ENCODE results near the gene CCDC167. TPM values are rescaled to one million over a fixed set of nuclear protein-coding genes. Genes with fewer than 3 reads are reported as not detected.

The CCDC167 gene
- total RNA-seq, 4 donors from 2014 or later = 9.4 to 50.7 (median 25.8) TPM

DNA sequence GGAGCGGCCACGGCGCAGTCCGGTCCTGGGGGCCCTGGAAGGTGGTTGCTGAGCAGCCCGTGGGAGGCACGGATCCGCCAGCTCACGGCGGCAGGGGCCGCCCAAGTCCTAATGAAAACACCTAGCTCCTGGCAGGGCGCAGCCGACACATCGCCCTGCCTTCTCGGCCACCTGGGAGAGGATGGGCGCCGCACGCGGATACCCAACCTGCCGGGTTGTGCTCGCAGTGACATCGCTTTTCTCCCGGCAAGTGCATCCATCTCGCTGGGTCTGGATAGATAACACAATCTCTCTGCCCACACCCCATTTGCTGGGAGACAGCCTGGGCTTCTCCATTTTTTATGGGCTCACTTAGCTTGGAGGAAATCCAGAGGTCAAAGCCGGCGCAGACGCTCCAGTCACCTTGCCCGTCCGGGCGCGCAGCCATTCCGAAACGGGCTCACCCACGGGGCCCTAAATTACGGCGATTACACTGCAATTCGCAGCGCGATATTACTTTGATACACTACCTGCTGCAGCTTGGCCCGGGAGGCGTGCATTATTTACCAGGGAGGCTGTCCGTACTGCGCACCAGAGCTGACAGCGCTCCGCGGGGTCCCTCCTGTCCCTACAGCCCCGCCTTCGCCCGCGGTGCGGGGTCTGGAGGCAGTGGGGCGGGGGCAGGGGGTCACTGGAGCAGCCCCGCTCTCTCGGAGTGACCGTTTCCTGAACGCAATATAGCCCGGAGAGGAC is 36.2 kb upstream of the CCDC167 start:
- Histone ChIP-seq H3K9me3 (no peaks in the 10 kb centered on the region), H3K4me3 (peak overlapping the region in 2 of 4 donors; percentile 28 to 36)
- WGBS, 2 donors = 0 to 19% methylated on average over 11 to 36 of the region's 56 CpGs

DNA sequence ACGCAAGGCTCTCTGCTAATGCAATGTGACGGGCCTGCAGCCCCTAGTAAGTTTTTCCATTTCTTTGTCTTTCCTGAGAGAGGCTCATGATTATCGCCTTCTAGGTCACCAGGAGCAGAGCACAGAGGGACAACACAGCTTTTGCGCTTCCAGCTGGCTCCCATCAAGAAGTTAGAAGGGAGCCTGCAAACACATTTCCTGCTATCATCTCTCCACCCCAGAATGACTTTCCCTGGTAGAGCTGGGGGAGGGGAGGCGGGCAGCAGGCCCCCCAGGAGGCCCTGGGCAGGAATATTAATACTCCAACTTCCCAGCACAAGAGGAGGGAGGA is 35.7 kb upstream of the CCDC167 start:
- Histone ChIP-seq H3K27ac (no peak overlapping the region), H3K4me1 (peaks cover 0 to 18% (median 9%) of the 10 kb centered on the region in 4 donors), H3K27me3 (peaks cover 0 to 68% of the 10 kb centered on the region in 2 donors), H3K36me3 (no peaks in the 10 kb centered on the region), H3K9me3 (no peaks in the 10 kb centered on the region), H3K4me3 (no peak overlapping the region)
- DNase-seq (ENCODE audit: low spot score in 2 of 2) = no peak
- WGBS, 2 donors = 21 to 33% methylated on average over 4 to 5 of the region's 5 CpGs
- TF ChIP-seq, protein P1, sequence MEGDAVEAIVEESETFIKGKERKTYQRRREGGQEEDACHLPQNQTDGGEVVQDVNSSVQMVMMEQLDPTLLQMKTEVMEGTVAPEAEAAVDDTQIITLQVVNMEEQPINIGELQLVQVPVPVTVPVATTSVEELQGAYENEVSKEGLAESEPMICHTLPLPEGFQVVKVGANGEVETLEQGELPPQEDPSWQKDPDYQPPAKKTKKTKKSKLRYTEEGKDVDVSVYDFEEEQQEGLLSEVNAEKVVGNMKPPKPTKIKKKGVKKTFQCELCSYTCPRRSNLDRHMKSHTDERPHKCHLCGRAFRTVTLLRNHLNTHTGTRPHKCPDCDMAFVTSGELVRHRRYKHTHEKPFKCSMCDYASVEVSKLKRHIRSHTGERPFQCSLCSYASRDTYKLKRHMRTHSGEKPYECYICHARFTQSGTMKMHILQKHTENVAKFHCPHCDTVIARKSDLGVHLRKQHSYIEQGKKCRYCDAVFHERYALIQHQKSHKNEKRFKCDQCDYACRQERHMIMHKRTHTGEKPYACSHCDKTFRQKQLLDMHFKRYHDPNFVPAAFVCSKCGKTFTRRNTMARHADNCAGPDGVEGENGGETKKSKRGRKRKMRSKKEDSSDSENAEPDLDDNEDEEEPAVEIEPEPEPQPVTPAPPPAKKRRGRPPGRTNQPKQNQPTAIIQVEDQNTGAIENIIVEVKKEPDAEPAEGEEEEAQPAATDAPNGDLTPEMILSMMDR (IDR thresholded peaks at IDR 0.05) = no peak
- TF ChIP-seq POLR2A (IDR thresholded peaks at IDR 0.05) (no peak), EP300 (IDR thresholded peaks at IDR 0.05) (no peak)

More for the DNA sequence above, 36.2 kb upstream of the CCDC167 start:
- Histone ChIP-seq H3K4me1 (peaks cover 0 to 18% (median 9%) of the 10 kb centered on the region in 4 donors), H3K27me3 (peaks cover 0 to 63% of the 10 kb centered on the region in 2 donors), H3K36me3 (no peaks in the 10 kb centered on the region), H3K27ac (no peak overlapping the region)
- DNase-seq (ENCODE audit: low spot score in 2 of 2) = no peak
- TF ChIP-seq POLR2A (IDR thresholded peaks at IDR 0.05) (no peak), EP300 (IDR thresholded peaks at IDR 0.05) (no peak)
- TF ChIP-seq, protein P1 (IDR thresholded peaks at IDR 0.05) = no peak

DNA sequence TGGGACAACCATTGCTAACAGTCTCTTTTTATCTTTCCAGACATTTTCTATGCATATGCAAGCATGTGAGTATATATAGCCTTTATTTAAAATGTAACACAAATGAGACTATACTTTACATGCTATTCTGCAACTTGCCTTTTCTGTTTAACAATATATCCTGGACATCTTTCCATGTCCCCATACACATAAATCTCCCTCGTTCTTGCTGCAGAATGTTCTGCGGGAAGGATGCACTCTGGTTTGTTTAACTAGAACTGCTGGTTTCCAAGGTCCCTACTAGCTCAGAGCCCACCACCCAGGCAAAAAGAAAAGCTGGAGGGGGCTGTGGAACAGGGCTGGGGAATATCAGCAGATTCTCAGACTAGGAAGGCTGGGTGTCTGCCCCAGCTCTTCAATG is 35.2 kb upstream of the CCDC167 start:
- H3K27ac ChIP-seq = no peak overlapping the region
- peaks cover 0 to 72% of the 10 kb centered on the region in 2 donors for H3K27me3 ChIP-seq
- peaks cover 0 to 18% (median 9%) of the 10 kb centered on the region in 4 donors for H3K4me1 ChIP-seq
- no peaks in the 10 kb centered on the region for H3K36me3 ChIP-seq
- no peak for DNase-seq (ENCODE audit: low spot score in 2 of 2)
- no peak overlapping the region for H3K4me3 ChIP-seq
- TF ChIP-seq EP300 (IDR thresholded peaks at IDR 0.05) = no peak
- TF ChIP-seq POLR2A (IDR thresholded peaks at IDR 0.05) = no peak
- TF ChIP-seq, protein P1 (IDR thresholded peaks at IDR 0.05) = no peak
- no peaks in the 10 kb centered on the region for H3K9me3 ChIP-seq
- WGBS, 2 donors = 56 to 57% methylated on average over 2 of the region's 2 CpGs

DNA sequence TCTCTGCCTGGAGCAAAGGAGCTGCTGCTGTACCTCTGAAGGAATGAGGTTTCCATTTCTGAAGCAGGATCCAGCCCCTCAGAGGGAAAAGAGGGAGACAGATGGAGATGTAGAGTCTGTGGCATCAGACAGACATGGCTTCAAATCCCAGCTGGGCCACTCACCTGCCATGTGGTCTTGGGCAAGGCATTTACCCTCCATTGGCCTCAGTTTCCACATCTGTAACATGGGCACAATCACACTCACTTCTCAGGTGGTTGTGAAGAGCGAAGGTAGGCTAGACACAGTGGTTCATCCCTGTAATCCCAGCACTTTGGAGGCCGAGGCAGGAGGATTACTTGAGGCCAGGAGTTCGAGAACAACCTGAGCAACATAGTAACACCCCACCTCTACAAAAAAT is 32.4 kb upstream of the CCDC167 start:
- Histone ChIP-seq H3K4me1 (peaks cover 0 to 18% (median 9%) of the 10 kb centered on the region in 4 donors), H3K27me3 (peaks cover 0 to 77% of the 10 kb centered on the region in 2 donors), H3K27ac (no peak overlapping the region), H3K4me3 (no peak overlapping the region), H3K36me3 (no peaks in the 10 kb centered on the region), H3K9me3 (no peaks in the 10 kb centered on the region)
- no peak for TF ChIP-seq EP300 (IDR thresholded peaks at IDR 0.05)
- TF ChIP-seq, protein P1 (IDR thresholded peaks at IDR 0.05) = no peak
- TF ChIP-seq POLR2A (IDR thresholded peaks at IDR 0.05) = no peak
- WGBS, 2 donors = 92 to 94% methylated on average over 3 of the region's 3 CpGs
- DNase-seq (ENCODE audit: low spot score in 2 of 2) = no peak

DNA sequence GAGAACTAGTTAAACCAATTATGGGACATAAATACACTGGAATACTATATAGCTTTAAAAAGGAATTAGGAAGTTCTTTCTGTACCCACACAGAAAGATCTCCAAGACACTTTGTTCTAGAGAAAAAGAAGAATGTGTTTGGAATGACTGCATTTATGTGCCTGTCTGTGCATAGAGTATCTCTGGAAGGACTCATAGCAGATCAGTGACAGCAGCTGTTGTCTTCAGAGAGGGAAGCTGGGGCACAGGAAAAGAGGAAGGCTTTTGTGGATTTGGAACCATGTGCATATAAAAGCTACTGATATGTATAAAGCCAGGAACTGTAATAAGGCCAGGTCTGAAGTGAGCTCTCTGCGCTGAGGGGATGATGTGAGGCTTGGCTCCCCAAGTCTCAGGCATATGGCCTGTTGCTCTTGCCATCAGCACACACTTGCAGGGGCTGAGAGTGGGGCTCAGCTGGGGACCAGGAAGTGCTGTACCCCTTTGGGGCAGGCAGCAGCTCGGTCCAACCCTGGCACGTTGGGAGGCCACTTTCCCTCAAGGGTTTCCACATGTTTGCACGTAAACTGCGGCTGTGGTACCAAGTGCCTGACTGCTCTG is 31.8 kb upstream of the CCDC167 start:
- peaks cover 0 to 14% (median 8%) of the 10 kb centered on the region in 4 donors for H3K4me1 ChIP-seq
- H3K27me3 ChIP-seq = peaks cover 0 to 75% of the 10 kb centered on the region in 2 donors
- DNase-seq (ENCODE audit: low spot score in 2 of 2) = no peak
- TF ChIP-seq EP300 (IDR thresholded peaks at IDR 0.05) = no peak
- TF ChIP-seq, protein P1 (IDR thresholded peaks at IDR 0.05) = no peak
- no peak for TF ChIP-seq POLR2A (IDR thresholded peaks at IDR 0.05)
- H3K27ac ChIP-seq = no peak overlapping the region
- H3K4me3 ChIP-seq = no peak overlapping the region
- no peaks in the 10 kb centered on the region for H3K9me3 ChIP-seq
- H3K36me3 ChIP-seq = no peaks in the 10 kb centered on the region
- WGBS, 2 donors = 76 to 94% methylated on average over 1 to 5 of the region's 5 CpGs
